Measurements from ENCODE around the gene BMP7. TPM values are rescaled to one million over a fixed set of nuclear protein-coding genes. Genes with fewer than 3 reads are reported as not detected.

Gene BMP7
- total and polyA plus RNA-seq, 2 donors (not counting 3 experiments of a cell fraction or from before 2014, with no cell fraction given), result not detected

DNA sequence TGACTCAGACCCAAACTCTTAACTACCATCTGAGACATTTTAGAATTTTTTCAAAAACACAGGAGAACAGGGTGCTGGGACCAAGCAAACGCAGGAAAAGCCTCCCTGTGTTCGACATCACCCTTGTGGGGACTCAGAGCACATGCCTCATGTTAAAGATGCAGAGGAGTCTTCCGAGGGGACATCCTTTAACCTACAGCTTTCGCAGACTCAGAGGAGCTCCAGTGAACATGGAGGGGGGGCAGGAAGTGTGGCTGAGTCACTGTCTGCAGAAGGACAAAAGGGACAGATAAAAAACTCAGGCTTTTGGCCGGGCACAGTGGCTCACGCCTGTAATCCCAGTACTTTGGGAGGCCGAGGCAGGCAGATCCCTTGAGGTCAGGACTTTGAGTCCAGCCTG is 15.1 kb downstream of the BMP7 start:
- no peak for DNase-seq (ENCODE audit: low read depth, low spot score)
- Histone ChIP-seq H2AFZ (ENCODE audit: low read depth, low read length) (no peak overlapping the region), H3K9me1 (replicated peaks; ENCODE audit: control insufficient read depth, extremely low read depth, insufficient read depth, low read length) (no peaks in the 10 kb centered on the region), H3K4me3 (replicated peaks in 1 of 3; ENCODE audit: insufficient read depth in 1 of 3, low read depth in 1 of 3, low read length in 3 of 3) (no peak overlapping the region), H3K4me2 (ENCODE audit: insufficient read depth, low read length) (no peak overlapping the region), H3K36me3 (ENCODE audit: control insufficient read depth in 2 of 2, extremely low read depth in 1 of 2, insufficient read depth in 2 of 2, low read length in 2 of 2) (no peaks in the 10 kb centered on the region), H3K9ac (replicated peaks; ENCODE audit: extremely low read depth, insufficient read depth, low read length) (no peak overlapping the region), H3K4me1 (ENCODE audit: control insufficient read depth, extremely low read depth, insufficient read depth, low read length) (no peaks in the 10 kb centered on the region), H3K9me3 (replicated peaks; ENCODE audit: control insufficient read depth, insufficient read depth, low read length) (no peaks in the 10 kb centered on the region), H3K79me2 (ENCODE audit: control insufficient read depth, insufficient read depth, low read length) (no peaks in the 10 kb centered on the region), H4K20me1 (replicated peaks; ENCODE audit: control insufficient read depth, extremely low read depth, insufficient read depth, low read length) (no peaks in the 10 kb centered on the region), H3K27ac (ENCODE audit: insufficient read depth, low read depth, low read length) (no peak overlapping the region), H3K27me3 (ENCODE audit: control insufficient read depth in 2 of 2, insufficient read depth in 2 of 2, low read length in 2 of 2) (no peaks in the 10 kb centered on the region)
- BruUV-seq (replicated peaks), result no TSS peak
- POLR2A ChIA-PET, result no interaction called here
- FAIRE-seq, result no peak
- CTCF ChIA-PET, result no interaction called here
- intact Hi-C loops (cut with micrococcal nuclease), result no loop called here
- no peak for TF ChIP-seq MYC (IDR thresholded peaks at IDR 0.05; ENCODE audit: low read depth, low read length)
- dilution Hi-C loops (cut with MboI; ENCODE audit: extremely low pct_ligation_motif_present, low sequenced_read_pairs), result no loop called here

DNA sequence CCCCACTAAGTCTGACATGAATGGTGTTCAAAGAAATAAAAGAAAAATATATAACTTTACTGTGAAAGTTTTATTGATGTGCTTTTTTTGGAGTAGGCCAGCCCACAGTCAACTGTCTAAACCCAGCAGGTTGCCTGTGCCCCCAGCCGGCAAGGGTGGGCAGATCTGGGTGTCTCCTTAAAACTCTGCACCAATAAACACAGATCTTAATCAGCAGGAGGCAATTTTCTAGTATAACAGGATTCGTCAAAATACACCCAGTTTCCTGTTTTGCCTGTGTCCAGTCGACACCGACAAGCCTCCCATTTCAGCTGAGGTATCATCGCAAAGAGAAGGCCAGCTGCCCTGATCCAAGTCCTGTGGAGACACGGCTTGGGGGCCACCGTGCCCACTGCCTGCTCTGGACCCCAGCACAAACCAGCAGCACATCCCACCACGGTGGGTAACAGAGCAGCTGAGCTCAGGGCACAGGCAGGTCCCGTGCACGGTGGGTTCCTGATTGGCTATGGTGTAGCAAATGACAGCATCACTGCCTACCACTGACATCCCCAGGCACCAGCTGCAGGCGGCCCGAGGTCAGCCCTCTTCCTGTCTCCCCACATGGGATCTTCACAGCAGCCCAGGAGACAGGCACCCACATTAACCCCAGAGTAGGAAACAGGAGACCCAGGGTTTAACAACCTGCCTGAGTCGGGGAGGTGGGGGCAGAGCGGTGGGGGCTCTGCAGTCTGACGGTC is 15.7 kb downstream of the BMP7 start:
- no peak for FAIRE-seq
- no peak overlapping the region for H3K9ac ChIP-seq (replicated peaks; ENCODE audit: extremely low read depth, insufficient read depth, low read length)
- DNase-seq (ENCODE audit: low read depth, low spot score), result no peak
- dilution Hi-C loops (cut with MboI; ENCODE audit: extremely low pct_ligation_motif_present, low sequenced_read_pairs), result no loop called here
- POLR2A ChIA-PET, result no interaction called here
- intact Hi-C loops (cut with micrococcal nuclease), result no loop called here
- CTCF ChIA-PET, result no interaction called here
- H3K9me1 ChIP-seq (replicated peaks; ENCODE audit: control insufficient read depth, extremely low read depth, insufficient read depth, low read length), result no peaks in the 10 kb centered on the region
- no peaks in the 10 kb centered on the region for H3K27me3 ChIP-seq (ENCODE audit: control insufficient read depth in 2 of 2, insufficient read depth in 2 of 2, low read length in 2 of 2)
- H2AFZ ChIP-seq (ENCODE audit: low read depth, low read length), result no peak overlapping the region
- no peaks in the 10 kb centered on the region for H3K36me3 ChIP-seq (ENCODE audit: control insufficient read depth in 2 of 2, extremely low read depth in 1 of 2, insufficient read depth in 2 of 2, low read length in 2 of 2)
- no peak overlapping the region for H3K27ac ChIP-seq (ENCODE audit: insufficient read depth, low read depth, low read length)
- H3K4me3 ChIP-seq (replicated peaks in 1 of 3; ENCODE audit: insufficient read depth in 1 of 3, low read depth in 1 of 3, low read length in 3 of 3), result no peak overlapping the region
- no TSS peak for BruUV-seq (replicated peaks)
- TF ChIP-seq MYC (IDR thresholded peaks at IDR 0.05; ENCODE audit: low read depth, low read length) (no peak), GATA2 (IDR thresholded peaks at IDR 0.05; ENCODE audit: insufficient read depth, insufficient read length, low read depth, low read length) (no peak), POLR2A (IDR thresholded peaks at IDR 0.05; ENCODE audit: low read depth, low read length) (no peak), EZH2 (IDR thresholded peaks at IDR 0.05; ENCODE audit: borderline replicate concordance, low read depth, low read length, severe bottlenecking) (no peak), FOS (IDR thresholded peaks at IDR 0.05; ENCODE audit: borderline replicate concordance, insufficient read depth, low read length) (no peak), POLR2AphosphoS5 (IDR thresholded peaks at IDR 0.05; ENCODE audit: insufficient read depth, low read depth, low read length) (no peak)
- TF ChIP-seq, protein P1, sequence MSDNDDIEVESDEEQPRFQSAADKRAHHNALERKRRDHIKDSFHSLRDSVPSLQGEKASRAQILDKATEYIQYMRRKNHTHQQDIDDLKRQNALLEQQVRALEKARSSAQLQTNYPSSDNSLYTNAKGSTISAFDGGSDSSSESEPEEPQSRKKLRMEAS (IDR thresholded peaks at IDR 0.05; ENCODE audit: insufficient read depth, insufficient read length), result no peak
- TF ChIP-seq, protein P2, sequence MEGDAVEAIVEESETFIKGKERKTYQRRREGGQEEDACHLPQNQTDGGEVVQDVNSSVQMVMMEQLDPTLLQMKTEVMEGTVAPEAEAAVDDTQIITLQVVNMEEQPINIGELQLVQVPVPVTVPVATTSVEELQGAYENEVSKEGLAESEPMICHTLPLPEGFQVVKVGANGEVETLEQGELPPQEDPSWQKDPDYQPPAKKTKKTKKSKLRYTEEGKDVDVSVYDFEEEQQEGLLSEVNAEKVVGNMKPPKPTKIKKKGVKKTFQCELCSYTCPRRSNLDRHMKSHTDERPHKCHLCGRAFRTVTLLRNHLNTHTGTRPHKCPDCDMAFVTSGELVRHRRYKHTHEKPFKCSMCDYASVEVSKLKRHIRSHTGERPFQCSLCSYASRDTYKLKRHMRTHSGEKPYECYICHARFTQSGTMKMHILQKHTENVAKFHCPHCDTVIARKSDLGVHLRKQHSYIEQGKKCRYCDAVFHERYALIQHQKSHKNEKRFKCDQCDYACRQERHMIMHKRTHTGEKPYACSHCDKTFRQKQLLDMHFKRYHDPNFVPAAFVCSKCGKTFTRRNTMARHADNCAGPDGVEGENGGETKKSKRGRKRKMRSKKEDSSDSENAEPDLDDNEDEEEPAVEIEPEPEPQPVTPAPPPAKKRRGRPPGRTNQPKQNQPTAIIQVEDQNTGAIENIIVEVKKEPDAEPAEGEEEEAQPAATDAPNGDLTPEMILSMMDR (IDR thresholded peaks at IDR 0.05; ENCODE audit: extremely low read depth in 1 of 2, insufficient read depth in 1 of 2, low read depth in 1 of 2, low read length in 2 of 2), result no peak
- no peaks in the 10 kb centered on the region for H4K20me1 ChIP-seq (replicated peaks; ENCODE audit: control insufficient read depth, extremely low read depth, insufficient read depth, low read length)
- no peaks in the 10 kb centered on the region for H3K79me2 ChIP-seq (ENCODE audit: control insufficient read depth, insufficient read depth, low read length)
- H3K4me1 ChIP-seq (ENCODE audit: control insufficient read depth, extremely low read depth, insufficient read depth, low read length), result no peaks in the 10 kb centered on the region
- no peak overlapping the region for H3K4me2 ChIP-seq (ENCODE audit: insufficient read depth, low read length)
- H3K9me3 ChIP-seq (replicated peaks; ENCODE audit: control insufficient read depth, insufficient read depth, low read length), result no peaks in the 10 kb centered on the region

Measured in endothelial cell of umbilical vein (primary cell).